Epithelial cell of prostate (primary cell): ENCODE measurements around the gene FBXL13.
"Not testable (repeated sequence)": the region's sequence is repeated elsewhere in the genome, so short reads cannot be mapped to it uniquely, and the experiment has no call there.

Source experiments
- DNase-seq: peaks from one replicate; pipeline ENCODE4 v3.0.0-alpha.2; 2011; ENCODE audit warnings: low read depth, low spot score
- H3K27ac ChIP-seq: fragments of 450-650 bp; 2 replicates; pipeline ENCODE4 v1.5.1; 2017; ENCODE audit warnings: mild to moderate bottlenecking

The FBXL13 gene

GRCh38 chr7:102836191-102836919 is 238.2 kb downstream of the FBXL13 start:
- no peak overlapping the region for H3K27ac ChIP-seq
- DNase-seq, result no peak

GRCh38 chr7:102834999-102835398 is 239.6 kb downstream of the FBXL13 start:
- peak; percentile 59 for DNase-seq
- H3K27ac ChIP-seq, result no peak overlapping the region

- H3K27ac ChIP-seq, result no peak overlapping the region
- no peak for DNase-seq
Observed at GRCh38 chr7:102834466-102834865, 240.1 kb downstream of the FBXL13 start.

DNA sequence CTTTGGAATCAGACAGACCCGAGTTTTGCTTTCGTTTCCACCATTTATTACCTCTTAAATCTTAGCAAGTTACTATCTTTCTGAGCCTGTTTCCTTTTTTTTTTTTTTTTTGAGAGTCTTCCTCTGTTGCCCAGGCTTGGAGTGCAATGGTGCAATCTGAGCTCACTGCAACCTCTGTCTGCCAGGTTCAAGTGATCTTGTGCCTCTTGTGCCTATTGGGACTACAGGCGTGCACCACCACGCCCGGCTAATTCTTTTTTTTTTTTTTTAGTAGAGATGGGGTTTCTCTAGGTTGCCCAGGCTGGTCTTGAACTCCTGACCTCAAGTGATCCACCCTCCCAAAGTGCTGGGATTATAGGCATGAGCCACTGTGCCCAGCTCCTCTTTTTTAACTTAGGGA is 241.3 kb downstream of the FBXL13 start:
- no peak for DNase-seq
- H3K27ac ChIP-seq, result no peak overlapping the region

DNA sequence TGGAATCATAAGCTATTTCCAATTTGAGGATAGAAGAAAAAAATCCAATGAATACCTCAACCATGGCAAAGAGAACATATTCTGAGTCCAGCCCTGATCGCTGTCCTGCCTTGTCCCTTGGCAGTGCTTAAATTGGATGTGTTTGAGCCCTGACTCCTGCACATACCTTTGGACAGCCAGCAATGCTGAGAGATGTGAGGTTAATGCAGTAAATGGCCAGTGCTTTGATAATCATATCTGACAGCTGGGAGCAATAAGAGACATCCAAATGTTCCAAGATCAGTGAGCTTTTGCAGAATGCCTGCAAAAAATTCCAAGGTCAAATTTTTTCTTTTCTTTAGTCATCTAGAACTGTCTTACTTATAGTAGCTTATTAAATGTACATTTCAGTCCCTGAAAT is 241.9 kb downstream of the FBXL13 start:
- no peak for DNase-seq
- no peak overlapping the region for H3K27ac ChIP-seq

DNA sequence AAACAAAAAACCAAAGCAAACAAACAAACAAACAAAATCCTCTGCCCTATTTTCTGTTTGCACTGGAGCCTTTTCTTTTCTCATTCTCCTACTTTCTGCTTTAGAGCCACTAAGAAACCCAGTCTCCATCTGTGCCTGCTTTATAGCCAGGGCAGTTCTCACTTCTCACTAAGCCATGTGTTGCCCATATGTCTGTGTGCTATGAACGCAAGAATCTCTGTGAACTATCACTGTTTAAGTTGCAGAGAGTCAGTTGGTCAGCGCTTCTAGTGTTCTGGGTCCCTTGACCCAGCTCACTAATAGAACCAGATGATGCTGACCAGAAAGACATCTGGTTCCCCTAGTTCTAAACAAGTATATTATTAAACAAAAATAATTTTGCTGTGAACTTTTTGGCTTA is 244.4 kb downstream of the FBXL13 start:
- no peak for DNase-seq
- H3K27ac ChIP-seq, result no peak overlapping the region

GRCh38 chr7:102829075-102829474 is 245.5 kb downstream of the FBXL13 start:
- H3K27ac ChIP-seq, result no peak overlapping the region
- no peak for DNase-seq

GRCh38 chr7:102828286-102828685 is 246.3 kb downstream of the FBXL13 start:
- H3K27ac ChIP-seq, result no peak overlapping the region
- DNase-seq, result no peak

DNA sequence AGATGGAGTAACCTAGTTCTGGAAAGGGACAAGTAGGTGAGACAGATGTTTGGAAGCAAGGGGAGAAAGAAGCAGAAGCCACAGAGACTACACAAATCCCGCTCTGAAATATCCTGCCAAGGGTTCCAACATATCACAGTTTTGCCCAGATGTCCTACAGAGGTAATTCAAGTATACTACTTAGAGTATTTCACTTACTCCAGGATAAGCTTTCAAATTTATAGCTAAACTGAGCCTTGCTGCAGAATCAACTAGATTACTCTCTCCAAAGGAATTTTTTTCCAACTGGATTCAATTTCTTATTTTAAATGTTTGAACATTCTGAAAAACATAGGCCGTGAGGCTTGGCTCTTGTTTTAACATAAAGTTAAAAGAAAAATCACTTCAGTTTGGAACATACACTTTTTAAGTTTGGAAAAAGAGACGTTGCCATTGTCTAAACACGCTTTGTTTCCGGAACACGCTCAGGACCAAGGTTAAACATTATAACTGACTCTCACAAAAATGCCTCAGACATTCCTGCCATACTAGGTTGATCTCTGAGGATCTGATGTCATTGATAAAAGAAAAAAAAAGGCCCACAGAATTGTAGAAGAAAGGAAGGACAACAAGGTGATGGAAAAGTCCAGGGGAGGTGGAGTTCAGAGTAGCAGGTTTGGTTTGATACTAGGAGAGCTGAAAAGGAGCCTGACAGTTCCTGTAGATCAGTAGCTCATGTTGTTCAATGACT is 251.0 kb downstream of the FBXL13 start:
- no peak overlapping the region for H3K27ac ChIP-seq

DNA sequence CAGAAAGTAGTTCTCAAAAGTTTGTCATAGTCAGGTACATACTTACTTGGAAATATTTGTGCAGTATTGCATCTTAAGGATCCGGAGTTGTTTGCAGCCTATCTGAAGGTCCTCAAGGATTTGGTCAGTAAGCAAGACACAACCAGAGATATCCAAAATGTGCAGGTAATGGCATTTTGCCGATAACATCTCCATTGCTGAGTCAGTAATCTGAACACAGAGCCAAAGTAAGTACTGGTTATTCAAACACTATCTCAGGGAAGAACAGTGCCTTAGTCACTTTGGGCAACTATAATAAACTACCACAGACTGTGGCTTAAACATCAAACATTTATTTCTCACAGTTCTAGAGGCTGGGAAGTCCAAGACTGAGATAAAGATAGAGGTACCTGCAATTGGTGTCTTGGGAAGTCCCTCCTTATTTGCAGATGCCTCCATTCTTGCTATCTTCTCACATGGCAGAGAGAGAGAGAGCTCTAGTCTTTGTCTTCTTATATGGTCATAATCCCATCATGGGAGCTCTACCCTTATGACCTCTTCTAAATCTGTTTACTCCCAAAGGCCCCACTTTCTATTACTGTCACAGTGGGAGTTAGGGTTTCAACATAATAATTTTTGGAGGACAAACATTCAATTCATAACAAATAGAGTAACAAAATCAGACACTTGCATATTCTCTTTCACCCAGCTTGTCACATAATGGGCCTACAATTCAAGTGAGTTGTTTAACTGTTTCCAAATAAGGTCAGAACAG is 252.4 kb downstream of the FBXL13 start:
- H3K27ac ChIP-seq, result no peak overlapping the region
- DNase-seq, result no peak

More for the DNA sequence above, 251.0 kb downstream of the FBXL13 start:
- DNase-seq, result no peak

DNA sequence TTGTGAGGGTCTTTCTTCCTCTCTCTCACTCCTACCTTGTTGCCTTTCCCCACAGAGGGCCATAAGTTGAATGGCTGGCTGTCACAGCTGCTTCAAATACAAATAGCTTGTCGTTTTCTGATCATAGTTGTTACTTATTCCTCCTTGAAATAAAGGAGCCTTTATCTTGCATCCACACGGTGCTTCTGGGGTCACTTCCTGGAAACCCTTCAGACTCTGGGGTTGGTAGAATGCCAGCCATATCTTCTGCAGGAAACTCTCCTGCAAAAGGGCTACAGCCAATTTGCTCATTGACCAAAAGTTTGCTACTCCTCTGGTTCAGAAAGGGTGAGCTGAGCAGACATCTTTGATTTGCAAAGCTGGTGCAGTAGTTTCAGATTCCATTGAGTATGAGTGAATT is 255.4 kb downstream of the FBXL13 start:
- no peak overlapping the region for H3K27ac ChIP-seq
- no peak for DNase-seq

- no peak for DNase-seq
- no peak overlapping the region for H3K27ac ChIP-seq
Observed at GRCh38 chr7:102817616-102818573, 256.7 kb downstream of the FBXL13 start.

- H3K27ac ChIP-seq, result no peak overlapping the region
- peak; percentile 57 for DNase-seq
Observed at GRCh38 chr7:102814025-102814471, 260.5 kb downstream of the FBXL13 start.

DNA sequence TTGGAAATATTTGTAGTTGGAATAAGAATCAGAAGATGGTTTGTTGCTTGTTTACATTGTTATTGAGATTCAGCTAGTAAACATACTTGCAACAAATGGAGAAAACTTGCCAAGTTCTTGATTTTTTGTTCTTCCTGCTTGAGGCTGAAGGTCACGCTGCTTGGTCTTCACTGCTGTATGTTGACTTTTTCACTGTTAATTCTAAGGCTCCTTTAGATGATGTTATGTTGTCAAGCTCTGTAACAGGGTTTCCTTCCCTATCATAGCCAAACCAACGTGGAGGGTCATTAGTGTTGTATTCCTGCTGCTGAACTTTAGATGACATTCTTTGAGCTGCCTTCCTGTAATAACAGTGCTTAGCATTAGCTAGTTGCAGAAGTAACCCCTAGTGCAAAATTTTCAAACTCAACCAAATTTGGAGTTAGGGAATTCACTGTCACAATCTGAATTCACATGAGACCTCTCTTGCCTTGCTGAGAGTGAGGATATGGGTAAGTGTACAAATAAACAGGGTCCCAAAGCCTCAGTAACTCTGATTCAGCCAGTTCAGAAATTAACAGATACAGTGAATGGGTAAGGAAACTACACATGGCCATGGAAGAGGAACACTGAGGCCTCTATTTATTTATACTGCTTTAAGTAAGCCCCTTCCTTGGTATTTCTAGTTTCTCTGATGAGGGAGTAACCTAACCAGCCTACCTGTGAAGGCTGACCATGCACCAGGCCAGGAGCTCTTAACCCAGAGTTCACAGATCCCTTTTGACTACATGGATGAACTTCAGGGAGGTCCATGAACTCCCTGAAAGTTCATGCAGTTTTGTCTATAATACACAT is 261.2 kb downstream of the FBXL13 start:
- H3K27ac ChIP-seq, result no peak overlapping the region

DNA sequence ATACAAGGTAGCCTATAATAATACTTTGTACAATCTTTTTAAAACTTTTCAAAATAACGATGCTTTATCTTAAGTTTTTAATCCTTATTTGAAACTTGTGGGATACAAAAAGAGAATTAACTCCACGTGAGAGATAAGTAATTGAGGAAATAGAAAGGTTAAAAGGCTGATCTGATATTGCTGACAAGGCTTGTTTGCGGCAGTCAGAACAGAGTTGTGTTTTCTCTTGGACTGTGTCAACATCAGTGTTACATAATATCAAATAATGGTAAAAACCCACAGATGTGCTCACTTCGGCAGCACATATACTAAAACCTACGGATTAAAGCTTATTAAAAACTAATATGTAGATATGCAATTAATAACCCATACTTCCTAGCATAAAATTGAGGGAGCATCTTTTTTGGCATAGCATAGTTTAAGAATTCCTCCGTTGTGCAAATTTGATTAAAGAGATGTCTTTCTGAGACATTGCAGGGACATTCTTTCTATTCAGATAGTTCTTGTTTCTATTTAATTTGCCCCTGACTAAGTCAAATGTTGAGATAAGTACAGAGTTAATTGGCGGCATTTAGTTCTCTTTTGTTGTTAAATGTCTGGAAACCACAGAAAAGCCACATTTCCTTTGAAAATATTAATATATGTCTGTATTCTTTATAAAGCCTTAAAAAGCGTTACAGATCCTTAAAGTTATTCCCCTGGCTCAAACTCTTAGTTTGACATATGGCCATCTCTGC is 262.5 kb downstream of the FBXL13 start:
- H3K27ac ChIP-seq, result no peak overlapping the region
- no peak for DNase-seq

More for the DNA sequence above, 261.2 kb downstream of the FBXL13 start:
- no peak for DNase-seq

- no peak overlapping the region for H3K27ac ChIP-seq
- DNase-seq, result no peak
Observed at GRCh38 chr7:102810916-102811315, 263.7 kb downstream of the FBXL13 start.

- no peak overlapping the region for H3K27ac ChIP-seq
- no peak for DNase-seq
Observed at GRCh38 chr7:102806613-102807012, 268.0 kb downstream of the FBXL13 start.

- H3K27ac ChIP-seq, DNase-seq: not testable (repeated sequence)
Observed at GRCh38 chr7:102795987-102796595, 278.5 kb downstream of the FBXL13 start.
